Smooth muscle cell (in vitro differentiated cells): ENCODE data around the gene ADGRL3. TPM values are rescaled to one million over a fixed set of nuclear protein-coding genes. Genes with fewer than 3 reads are reported as not detected.
A peak's percentile ranks its signal among the peaks of the same experiment; 100 is the strongest.

Experiments used
- DNase-seq: peaks from one replicate; lab custom pipeline; 2025; ENCODE audit not compliant: unreplicated experiment; lab: John Stamatoyannopoulos, UW
- H2AFZ ChIP-seq: fragments of 200-600 bp; sonication (generic); 2 replicates; pipeline ENCODE4 v1.6.0; 2016; ENCODE audit warnings: antibody characterized with exemption, low read depth, mild to moderate bottlenecking
- H3F3A ChIP-seq: fragments of 200-600 bp; sonication (generic); 2 replicates; pipeline ENCODE4 v1.6.0; 2017; ENCODE audit warnings: antibody characterized with exemption, low read depth
- H3K27ac ChIP-seq: fragments of 200-600 bp; sonication (generic); 2 replicates; pipeline ENCODE4 v1.5.1; 2016; ENCODE audit warnings: low read depth, mild to moderate bottlenecking
- H3K27me3 ChIP-seq: fragments of 200-600 bp; sonication (generic); 2 replicates; pipeline ENCODE4 v1.6.1; 2016; ENCODE audit warnings: low read depth, mild to moderate bottlenecking
- H3K36me3 ChIP-seq: fragments of 200-600 bp; sonication (generic); 2 replicates; pipeline ENCODE4 v1.5.1; 2016; ENCODE audit warnings: low read depth
- H3K4me1 ChIP-seq: fragments of 200-600 bp; sonication (generic); 2 replicates; pipeline ENCODE4 v1.5.1; 2016; ENCODE audit warnings: low read depth
- H3K4me2 ChIP-seq: fragments of 200-600 bp; sonication (generic); 2 replicates; pipeline ENCODE4 v1.6.0; 2016; ENCODE audit warnings: mild to moderate bottlenecking
- H3K4me3 ChIP-seq: fragments of 200-600 bp; sonication (generic); 2 replicates; pipeline ENCODE4 v1.5.1; 2016; ENCODE audit warnings: mild to moderate bottlenecking
- H3K79me2 ChIP-seq: fragments of 200-600 bp; sonication (generic); 2 replicates; pipeline ENCODE4 v1.6.0; 2016; ENCODE audit warnings: low read depth, mild to moderate bottlenecking
- H3K9ac ChIP-seq: fragments of 200-600 bp; sonication (generic); 2 replicates; pipeline ENCODE4 v1.6.0; 2016; ENCODE audit warnings: low read depth
- H3K9me3 ChIP-seq: fragments of 200-600 bp; sonication (generic); replicated peaks from 2 replicates; pipeline ENCODE4 v1.5.1; 2016; ENCODE audit warnings: low read depth
- H4K20me1 ChIP-seq: fragments of 200-600 bp; sonication (generic); 2 replicates; pipeline ENCODE4 v1.6.0; 2016; ENCODE audit warnings: low read depth
- WGBS: methylation state at CpG from one replicate; pipeline ENCODE4 v1.1.7; 2016; ENCODE audit warnings: low lambda C conversion rate; 5-methylcytosine and 5-hydroxymethylcytosine counted together
- polyA plus RNA-seq: library from polyadenylated mRNA; unstranded; fragments of >200 nt; fragmentation: Nextera tagmentation; extraction: Ambion mirVana; gene quantifications from 2 replicates; pipeline ENCODE4 v1.2.1, GENCODE V29; 2016
- total RNA-seq: library from RNA; depleted of rRNA; stranded (reverse); fragments of >200 nt; gene quantifications from 2 replicates; pipeline ENCODE4 v1.2.3, GENCODE V29; 2014
- TF ChIP-seq, protein P1 (sequence below): fragments of 200-600 bp; sonication (generic); IDR thresholded peaks from 2 replicates; pipeline ENCODE4 v1.5.1; 2017; ENCODE audit warnings: borderline replicate concordance, mild to moderate bottlenecking, antibody characterized with exemption; ENCODE audit not compliant: insufficient read depth, poor library complexity, severe bottlenecking

The ADGRL3 gene
- total and polyA plus RNA-seq, 2 experiments from 2014 or later = 2.4 to 9.5 TPM

GRCh38 chr4:61373901-61374440, 173.8 kb downstream of the ADGRL3 start:
- H3K4me2 ChIP-seq = peak overlapping the region; percentile 75
- H3K4me1 ChIP-seq = peaks cover 25% of the 10 kb centered on the region
- H3F3A ChIP-seq = no peaks in the 10 kb centered on the region
- H4K20me1 ChIP-seq = no peaks in the 10 kb centered on the region
- TF ChIP-seq, protein P1, sequence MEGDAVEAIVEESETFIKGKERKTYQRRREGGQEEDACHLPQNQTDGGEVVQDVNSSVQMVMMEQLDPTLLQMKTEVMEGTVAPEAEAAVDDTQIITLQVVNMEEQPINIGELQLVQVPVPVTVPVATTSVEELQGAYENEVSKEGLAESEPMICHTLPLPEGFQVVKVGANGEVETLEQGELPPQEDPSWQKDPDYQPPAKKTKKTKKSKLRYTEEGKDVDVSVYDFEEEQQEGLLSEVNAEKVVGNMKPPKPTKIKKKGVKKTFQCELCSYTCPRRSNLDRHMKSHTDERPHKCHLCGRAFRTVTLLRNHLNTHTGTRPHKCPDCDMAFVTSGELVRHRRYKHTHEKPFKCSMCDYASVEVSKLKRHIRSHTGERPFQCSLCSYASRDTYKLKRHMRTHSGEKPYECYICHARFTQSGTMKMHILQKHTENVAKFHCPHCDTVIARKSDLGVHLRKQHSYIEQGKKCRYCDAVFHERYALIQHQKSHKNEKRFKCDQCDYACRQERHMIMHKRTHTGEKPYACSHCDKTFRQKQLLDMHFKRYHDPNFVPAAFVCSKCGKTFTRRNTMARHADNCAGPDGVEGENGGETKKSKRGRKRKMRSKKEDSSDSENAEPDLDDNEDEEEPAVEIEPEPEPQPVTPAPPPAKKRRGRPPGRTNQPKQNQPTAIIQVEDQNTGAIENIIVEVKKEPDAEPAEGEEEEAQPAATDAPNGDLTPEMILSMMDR = no peak
- no peaks in the 10 kb centered on the region for H3K9me3 ChIP-seq
- 33% methylated on average over 1 of the region's 1 CpG for WGBS
- H3K9ac ChIP-seq = peak overlapping the region; percentile 32
- H3K27me3 ChIP-seq = no peaks in the 10 kb centered on the region
- H3K4me3 ChIP-seq = no peak overlapping the region
- H3K79me2 ChIP-seq = no peaks in the 10 kb centered on the region
- no peak for DNase-seq
- no peaks in the 10 kb centered on the region for H3K36me3 ChIP-seq
- H3K27ac ChIP-seq = peak overlapping the region; percentile 80
- peak overlapping the region; percentile 65 for H2AFZ ChIP-seq

- peak overlapping the region; percentile 65 for H2AFZ ChIP-seq
- no peaks in the 10 kb centered on the region for H3K27me3 ChIP-seq
- H3K4me3 ChIP-seq = no peak overlapping the region
- peaks cover 25% of the 10 kb centered on the region for H3K4me1 ChIP-seq
- H3K9ac ChIP-seq = peak overlapping the region; percentile 32
- no peak for DNase-seq
- WGBS = 25% methylated on average over 1 of the region's 1 CpG
- TF ChIP-seq, protein P1 = no peak
- H3K79me2 ChIP-seq = no peaks in the 10 kb centered on the region
- H3F3A ChIP-seq = no peaks in the 10 kb centered on the region
- peak overlapping the region; percentile 75 for H3K4me2 ChIP-seq
- peak overlapping the region; percentile 80 for H3K27ac ChIP-seq
- H3K9me3 ChIP-seq = no peaks in the 10 kb centered on the region
- H3K36me3 ChIP-seq = no peaks in the 10 kb centered on the region
- H4K20me1 ChIP-seq = no peaks in the 10 kb centered on the region
Measured at GRCh38 chr4:61374447-61374891, 174.3 kb downstream of the ADGRL3 start.

- Histone ChIP-seq H3K4me2 (peak overlapping the region; percentile 75), H3K9ac (no peak overlapping the region), H3K4me3 (no peak overlapping the region), H3K36me3 (no peaks in the 10 kb centered on the region), H3K27me3 (no peaks in the 10 kb centered on the region), H3K79me2 (no peaks in the 10 kb centered on the region), H3K4me1 (peaks cover 26% of the 10 kb centered on the region), H3K9me3 (no peaks in the 10 kb centered on the region), H4K20me1 (no peaks in the 10 kb centered on the region), H3F3A (no peaks in the 10 kb centered on the region), H3K27ac (peak overlapping the region; percentile 80), H2AFZ (peak overlapping the region; percentile 65)
- 62% methylated on average over 2 of the region's 2 CpGs for WGBS
- DNase-seq = no peak
- TF ChIP-seq, protein P1 = no peak
Measured at GRCh38 chr4:61375301-61375700, 175.2 kb downstream of the ADGRL3 start.

DNA sequence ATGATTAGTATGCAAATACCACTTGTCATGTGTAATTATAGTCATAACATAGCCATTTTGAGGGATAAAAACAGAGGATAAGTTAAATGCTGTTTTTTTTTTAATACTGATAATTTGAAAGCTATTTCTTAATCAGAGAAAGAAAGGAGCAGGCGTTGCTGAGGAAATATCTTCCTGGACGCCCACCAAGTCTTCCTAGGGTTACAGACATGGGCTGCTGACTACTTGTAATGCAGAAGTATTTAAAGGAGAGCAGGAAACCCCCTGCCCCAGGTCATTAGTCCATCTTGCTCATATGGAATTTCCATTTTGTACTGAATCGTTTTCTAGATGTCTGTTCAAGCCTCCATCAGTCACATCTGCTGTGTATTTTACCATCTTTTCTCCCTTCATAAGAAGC, 176.2 kb downstream of the ADGRL3 start:
- WGBS = 93% methylated on average over 3 of the region's 3 CpGs
- H3K9ac ChIP-seq = no peak overlapping the region

More for the DNA sequence above, 176.2 kb downstream of the ADGRL3 start:
- Histone ChIP-seq H3K36me3 (no peaks in the 10 kb centered on the region), H3F3A (no peaks in the 10 kb centered on the region), H3K9me3 (no peaks in the 10 kb centered on the region), H3K4me1 (peaks cover 30% of the 10 kb centered on the region), H3K27me3 (no peaks in the 10 kb centered on the region), H3K27ac (no peak overlapping the region), H3K4me2 (no peak overlapping the region), H2AFZ (no peak overlapping the region), H3K79me2 (no peaks in the 10 kb centered on the region), H3K4me3 (no peak overlapping the region), H4K20me1 (no peaks in the 10 kb centered on the region)
- no peak for DNase-seq
- TF ChIP-seq, protein P1 = no peak
